Smooth muscle cell (in vitro differentiated cells): Measurements from ENCODE around the gene RBBP9. TPM values are rescaled to one million over a fixed set of nuclear protein-coding genes. Genes with fewer than 3 reads are reported as not detected.

Experiments used
- DNase-seq: peaks from one replicate; lab custom pipeline; 2025; ENCODE audit not compliant: unreplicated experiment; lab: John Stamatoyannopoulos, UW
- H2AFZ ChIP-seq: fragments of 200-600 bp; sonication (generic); 2 replicates; pipeline ENCODE4 v1.6.0; 2016; ENCODE audit warnings: antibody characterized with exemption, low read depth, mild to moderate bottlenecking
- H3F3A ChIP-seq: fragments of 200-600 bp; sonication (generic); 2 replicates; pipeline ENCODE4 v1.6.0; 2017; ENCODE audit warnings: antibody characterized with exemption, low read depth
- H3K27ac ChIP-seq: fragments of 200-600 bp; sonication (generic); 2 replicates; pipeline ENCODE4 v1.5.1; 2016; ENCODE audit warnings: low read depth, mild to moderate bottlenecking
- H3K27me3 ChIP-seq: fragments of 200-600 bp; sonication (generic); 2 replicates; pipeline ENCODE4 v1.6.1; 2016; ENCODE audit warnings: low read depth, mild to moderate bottlenecking
- H3K36me3 ChIP-seq: fragments of 200-600 bp; sonication (generic); 2 replicates; pipeline ENCODE4 v1.5.1; 2016; ENCODE audit warnings: low read depth
- H3K4me1 ChIP-seq: fragments of 200-600 bp; sonication (generic); 2 replicates; pipeline ENCODE4 v1.5.1; 2016; ENCODE audit warnings: low read depth
- H3K4me2 ChIP-seq: fragments of 200-600 bp; sonication (generic); 2 replicates; pipeline ENCODE4 v1.6.0; 2016; ENCODE audit warnings: mild to moderate bottlenecking
- H3K4me3 ChIP-seq: fragments of 200-600 bp; sonication (generic); 2 replicates; pipeline ENCODE4 v1.5.1; 2016; ENCODE audit warnings: mild to moderate bottlenecking
- H3K79me2 ChIP-seq: fragments of 200-600 bp; sonication (generic); 2 replicates; pipeline ENCODE4 v1.6.0; 2016; ENCODE audit warnings: low read depth, mild to moderate bottlenecking
- H3K9ac ChIP-seq: fragments of 200-600 bp; sonication (generic); 2 replicates; pipeline ENCODE4 v1.6.0; 2016; ENCODE audit warnings: low read depth
- H3K9me3 ChIP-seq: fragments of 200-600 bp; sonication (generic); replicated peaks from 2 replicates; pipeline ENCODE4 v1.5.1; 2016; ENCODE audit warnings: low read depth
- H4K20me1 ChIP-seq: fragments of 200-600 bp; sonication (generic); 2 replicates; pipeline ENCODE4 v1.6.0; 2016; ENCODE audit warnings: low read depth
- CTCF ChIP-seq: fragments of 200-600 bp; sonication (generic); IDR thresholded peaks from 2 replicates; pipeline ENCODE4 v1.5.1; 2017; ENCODE audit warnings: borderline replicate concordance, mild to moderate bottlenecking, antibody characterized with exemption; ENCODE audit not compliant: insufficient read depth, poor library complexity, severe bottlenecking
- WGBS: methylation state at CpG from one replicate; pipeline ENCODE4 v1.1.7; 2016; ENCODE audit warnings: low lambda C conversion rate; 5-methylcytosine and 5-hydroxymethylcytosine counted together
- polyA plus RNA-seq: library from polyadenylated mRNA; unstranded; fragments of >200 nt; fragmentation: Nextera tagmentation; extraction: Ambion mirVana; gene quantifications from 2 replicates; pipeline ENCODE4 v1.2.1, GENCODE V29; 2016
- total RNA-seq: library from RNA; depleted of rRNA; stranded (reverse); fragments of >200 nt; gene quantifications from 2 replicates; pipeline ENCODE4 v1.2.3, GENCODE V29; 2014

The RBBP9 gene
- total and polyA plus RNA-seq, 2 experiments from 2014 or later = 4.2 to 29.8 TPM

DNA sequence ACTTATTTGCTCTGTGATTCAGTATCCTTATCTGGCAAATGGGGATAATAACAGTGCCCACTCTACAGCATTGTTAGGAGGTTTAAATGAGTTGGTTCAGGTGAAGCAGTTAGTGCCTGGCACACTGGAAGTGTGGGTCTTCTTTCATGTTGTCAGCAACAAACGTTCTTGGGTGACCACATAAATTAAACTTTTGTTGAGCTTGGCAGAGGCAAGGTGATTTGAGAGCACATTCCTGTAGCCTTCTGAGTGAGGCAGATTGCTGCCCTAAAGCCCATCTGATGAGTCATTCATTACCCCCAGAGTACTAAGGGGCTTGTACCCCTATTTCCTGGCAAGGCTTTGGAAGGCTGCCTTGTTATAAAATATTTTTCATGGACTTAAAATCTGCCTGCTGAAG lies 36.5 kb upstream of the RBBP9 start:
- 76% methylated on average over 1 of the region's 1 CpG for WGBS
- no peak for DNase-seq

DNA sequence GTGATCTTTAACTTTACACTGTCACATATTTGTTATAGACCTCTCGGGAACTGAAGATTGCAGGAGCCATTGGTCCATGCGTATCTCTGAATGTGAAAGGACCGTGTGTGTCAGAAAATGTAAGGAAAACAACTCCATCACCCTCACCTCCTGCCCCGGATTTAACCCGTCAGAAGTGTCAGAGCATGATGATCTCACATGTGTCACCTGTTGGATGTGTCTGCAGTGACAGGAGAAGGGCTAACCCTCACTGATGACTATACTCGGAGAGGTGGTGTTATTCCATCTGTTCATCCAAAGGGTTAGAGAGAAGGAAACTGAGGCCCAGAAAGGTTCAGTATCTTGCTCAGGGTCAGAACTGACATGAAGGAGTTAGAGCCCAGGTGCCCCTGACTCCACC lies 35.6 kb upstream of the RBBP9 start:
- no peak overlapping the region for H3K9ac ChIP-seq
- H3K36me3 ChIP-seq = peaks cover 32% of the 10 kb centered on the region
- 88% methylated on average over 6 of the region's 6 CpGs for WGBS

More for the DNA sequence above, 36.5 kb upstream of the RBBP9 start:
- H3K9ac ChIP-seq = no peak overlapping the region
- no peaks in the 10 kb centered on the region for H3F3A ChIP-seq
- H3K79me2 ChIP-seq = no peaks in the 10 kb centered on the region
- H3K9me3 ChIP-seq = no peaks in the 10 kb centered on the region
- H4K20me1 ChIP-seq = no peaks in the 10 kb centered on the region
- H3K27ac ChIP-seq = no peak overlapping the region
- no peak overlapping the region for H3K4me3 ChIP-seq
- no peaks in the 10 kb centered on the region for H3K4me1 ChIP-seq
- no peak overlapping the region for H2AFZ ChIP-seq
- H3K36me3 ChIP-seq = peaks cover 32% of the 10 kb centered on the region
- H3K4me2 ChIP-seq = no peak overlapping the region
- no peaks in the 10 kb centered on the region for H3K27me3 ChIP-seq
- TF ChIP-seq CTCF = no peak

GRCh38 chr20:18529041-18529440 lies 32.0 kb upstream of the RBBP9 start:
- no peak for TF ChIP-seq CTCF
- Histone ChIP-seq H3K27ac (no peak overlapping the region), H3K4me3 (no peak overlapping the region), H3K79me2 (no peaks in the 10 kb centered on the region), H3K27me3 (no peaks in the 10 kb centered on the region), H3K9me3 (no peaks in the 10 kb centered on the region), H3K36me3 (peaks cover 37% of the 10 kb centered on the region), H3K9ac (no peak overlapping the region), H4K20me1 (no peaks in the 10 kb centered on the region), H3K4me1 (no peaks in the 10 kb centered on the region), H2AFZ (no peak overlapping the region), H3F3A (no peaks in the 10 kb centered on the region), H3K4me2 (no peak overlapping the region)
- DNase-seq = no peak

More for the DNA sequence above, 35.6 kb upstream of the RBBP9 start:
- no peaks in the 10 kb centered on the region for H3K27me3 ChIP-seq
- no peaks in the 10 kb centered on the region for H3K9me3 ChIP-seq
- no peaks in the 10 kb centered on the region for H3K4me1 ChIP-seq
- DNase-seq = no peak
- no peak overlapping the region for H2AFZ ChIP-seq
- TF ChIP-seq CTCF = no peak
- no peaks in the 10 kb centered on the region for H3K79me2 ChIP-seq
- no peaks in the 10 kb centered on the region for H4K20me1 ChIP-seq
- H3K4me2 ChIP-seq = no peak overlapping the region
- no peak overlapping the region for H3K4me3 ChIP-seq
- no peak overlapping the region for H3K27ac ChIP-seq
- H3F3A ChIP-seq = no peaks in the 10 kb centered on the region

GRCh38 chr20:18527836-18528235 lies 30.8 kb upstream of the RBBP9 start:
- no peak overlapping the region for H3K9ac ChIP-seq
- no peaks in the 10 kb centered on the region for H3K27me3 ChIP-seq
- H4K20me1 ChIP-seq = no peaks in the 10 kb centered on the region
- H3K36me3 ChIP-seq = peaks cover 27% of the 10 kb centered on the region
- H3K9me3 ChIP-seq = no peaks in the 10 kb centered on the region
- no peaks in the 10 kb centered on the region for H3K4me1 ChIP-seq
- H2AFZ ChIP-seq = no peak overlapping the region
- no peak overlapping the region for H3K4me3 ChIP-seq
- H3K4me2 ChIP-seq = no peak overlapping the region
- no peaks in the 10 kb centered on the region for H3F3A ChIP-seq
- DNase-seq = no peak
- no peaks in the 10 kb centered on the region for H3K79me2 ChIP-seq
- H3K27ac ChIP-seq = no peak overlapping the region
- 100% methylated on average over 2 of the region's 2 CpGs for WGBS
- TF ChIP-seq CTCF = no peak
